H9 (cell line): Measurements from ENCODE around the gene HSPG2. TPM values are rescaled to one million over a fixed set of nuclear protein-coding genes. Genes with fewer than 3 reads are reported as not detected.

Experiments
- DNase-seq: peaks from one replicate; pipeline ENCODE4 v3.0.0-alpha.2; 2017
- H2AFZ ChIP-seq: one replicate; pipeline ENCODE4 v1.6.1; 2013; ENCODE audit warnings: mild to moderate bottlenecking, low read length, control low read depth, moderate library complexity
- H2AK5ac ChIP-seq: 2 replicates; pipeline ENCODE4 v1.6.1; 2013; ENCODE audit warnings: low read length, control low read depth, mixed read lengths; ENCODE audit not compliant: insufficient read length
- H2BK120ac ChIP-seq: one replicate; pipeline ENCODE4 v1.6.1; 2013; ENCODE audit warnings: low read depth, mild to moderate bottlenecking, low read length, control low read depth, inconsistent platforms; ENCODE audit not compliant: poor library complexity, severe bottlenecking
- H2BK12ac ChIP-seq: 2 replicates; pipeline ENCODE4 v1.6.1; 2013; ENCODE audit warnings: low read length, control low read depth, mixed read lengths, low read depth; ENCODE audit not compliant: insufficient read length
- H2BK15ac ChIP-seq: 2 replicates; pipeline ENCODE4 v1.6.1; 2013; ENCODE audit warnings: low read depth, low read length, control low read depth
- H2BK20ac ChIP-seq: one replicate; pipeline ENCODE4 v1.6.1; 2013; ENCODE audit warnings: low read depth, mild to moderate bottlenecking, low read length, control low read depth, inconsistent platforms; ENCODE audit not compliant: poor library complexity, severe bottlenecking
- H2BK5ac ChIP-seq: 2 replicates; pipeline ENCODE4 v1.6.1; 2013; ENCODE audit warnings: low read length, control low read depth, mixed read lengths; ENCODE audit not compliant: insufficient read length
- H3K14ac ChIP-seq: 2 replicates; pipeline ENCODE4 v1.6.1; 2013; ENCODE audit warnings: low read length, control low read depth; ENCODE audit not compliant: insufficient read depth
- H3K18ac ChIP-seq: 2 replicates; pipeline ENCODE4 v1.6.1; 2013; ENCODE audit warnings: low read depth, mild to moderate bottlenecking, mixed read lengths, low read length, control low read depth; ENCODE audit not compliant: insufficient read length
- H3K23ac ChIP-seq: 2 replicates; pipeline ENCODE4 v1.6.1; 2013; ENCODE audit warnings: low read length, control low read depth, mixed read lengths, low read depth; ENCODE audit not compliant: insufficient read length
- H3K23me2 ChIP-seq: 2 replicates; pipeline ENCODE4 v1.6.1; 2013; ENCODE audit warnings: low read depth, mild to moderate bottlenecking, mixed read lengths, low read length, control low read depth; ENCODE audit not compliant: insufficient read length, poor library complexity, severe bottlenecking
- H3K27ac ChIP-seq: 2 replicates; pipeline ENCODE4 v1.5.1; 2013; ENCODE audit warnings: low read length, control low read depth, mixed read lengths, low read depth; ENCODE audit not compliant: insufficient read length
- H3K27me3 ChIP-seq: 2 replicates; pipeline ENCODE4 v1.6.1; 2013; ENCODE audit warnings: low read length, control low read depth, inconsistent platforms; ENCODE audit not compliant: insufficient read depth
- H3K4ac ChIP-seq: 2 replicates; pipeline ENCODE4 v1.6.1; 2013; ENCODE audit warnings: low read depth, mild to moderate bottlenecking, control low read depth, inconsistent platforms, low read length, moderate library complexity
- H3K4me1 ChIP-seq: 2 replicates; pipeline ENCODE4 v1.6.1; 2013; ENCODE audit warnings: low read length, control low read depth, inconsistent platforms; ENCODE audit not compliant: insufficient read depth
- H3K4me2 ChIP-seq: 2 replicates; pipeline ENCODE4 v1.6.1; 2013; ENCODE audit warnings: low read length, control low read depth, mixed read lengths; ENCODE audit not compliant: insufficient read length, insufficient read depth
- H3K56ac ChIP-seq: 2 replicates; pipeline ENCODE4 v1.6.1; 2013; ENCODE audit warnings: low read depth, mild to moderate bottlenecking, mixed read lengths, low read length, control low read depth; ENCODE audit not compliant: insufficient read length
- H3K79me1 ChIP-seq: 2 replicates; pipeline ENCODE4 v1.6.1; 2013; ENCODE audit warnings: low read depth, mild to moderate bottlenecking, moderate library complexity, low read length, control low read depth, inconsistent platforms; ENCODE audit not compliant: insufficient read depth, poor library complexity, severe bottlenecking
- H3K79me2 ChIP-seq: 2 replicates; pipeline ENCODE4 v1.6.1; 2013; ENCODE audit warnings: low read length, control low read depth, inconsistent platforms; ENCODE audit not compliant: insufficient read depth
- H3K9ac ChIP-seq: 2 replicates; pipeline ENCODE4 v1.6.1; 2013; ENCODE audit warnings: low read length, control low read depth, mixed read lengths; ENCODE audit not compliant: insufficient read length; ENCODE audit errors: extremely low read depth
- H3K9me3 ChIP-seq: one replicate; pipeline ENCODE4 v1.6.1; 2013; ENCODE audit warnings: low read depth, low read length, inconsistent platforms; ENCODE audit not compliant: control insufficient read depth
- H3T11ph ChIP-seq: one replicate; pipeline ENCODE4 v1.6.1; 2013; ENCODE audit warnings: mild to moderate bottlenecking, low read length, control low read depth, inconsistent platforms
- H4K20me1 ChIP-seq: one replicate; pipeline ENCODE4 v1.6.1; 2013; ENCODE audit not compliant: control insufficient read depth, insufficient read length, insufficient read depth
- H4K5ac ChIP-seq: 2 replicates; pipeline ENCODE4 v1.6.1; 2013; ENCODE audit warnings: low read depth, mild to moderate bottlenecking, mixed read lengths, low read length, control low read depth; ENCODE audit not compliant: insufficient read length
- H4K8ac ChIP-seq: replicated peaks from 2 replicates; pipeline ENCODE4 v1.6.1; 2013; ENCODE audit warnings: low read length, control low read depth, mixed read lengths, low read depth; ENCODE audit not compliant: insufficient read length
- H4K91ac ChIP-seq: 2 replicates; pipeline ENCODE4 v1.6.1; 2013; ENCODE audit warnings: low read depth, mild to moderate bottlenecking, moderate library complexity, mixed read lengths, low read length, control low read depth; ENCODE audit not compliant: insufficient read length
- H3K27ac Mint-ChIP-seq, 3 experiments: 2 replicates in 2 of 3; 3 replicates in 1 of 3; pipeline ENCODE4 v1.8.0; 2020 to 2021; ENCODE audit warnings: mixed read lengths in 3 of 3, mild to moderate bottlenecking in 1 of 3, moderate library complexity in 1 of 3
- H3K27me3 Mint-ChIP-seq: 2 replicates; pipeline ENCODE4 v1.8.0; 2021; ENCODE audit warnings: low read depth, mild to moderate bottlenecking, moderate library complexity, mixed read lengths
- H3K36me3 Mint-ChIP-seq, 3 experiments: 2 replicates in 2 of 3; 3 replicates in 1 of 3; pipeline ENCODE4 v1.8.0; 2020 to 2021; ENCODE audit warnings: low read depth in 3 of 3, mixed read lengths in 3 of 3; ENCODE audit not compliant: insufficient read depth in 1 of 3
- H3K4me1 Mint-ChIP-seq, 2 experiments: 2 replicates each; pipeline ENCODE4 v1.8.0; 2020; ENCODE audit warnings: mixed read lengths in 2 of 2
- H3K4me3 Mint-ChIP-seq, 2 experiments: 2 replicates in 1 of 2; 3 replicates in 1 of 2; pipeline ENCODE4 v1.8.0; 2020 to 2021; ENCODE audit warnings: mild to moderate bottlenecking in 2 of 2, mixed read lengths in 2 of 2, moderate library complexity in 1 of 2
- H3K9me3 Mint-ChIP-seq, 2 experiments: 2 replicates in 1 of 2; 3 replicates in 1 of 2; pipeline ENCODE4 v1.8.0; 2020; ENCODE audit warnings: mild to moderate bottlenecking in 2 of 2, mixed read lengths in 2 of 2, moderate library complexity in 1 of 2
- CTCF ChIP-seq: fragments of 200-600 bp; sonication (generic); conservative IDR thresholded peaks from 3 replicates; pipeline ENCODE4 v1.8.0; 2021; ENCODE audit warnings: antibody characterized with exemption, mild to moderate bottlenecking
- WGBS: extraction: QIAGEN DNeasy Blood & Tissue Kit; methylation state at CpG from one replicate; pipeline ENCODE4 v1.1.7; 2013; ENCODE audit warnings: missing lambda C conversion rate, low lambda C conversion rate, mixed read lengths; ENCODE audit not compliant: insufficient read length; ENCODE audit errors: extremely low coverage; 5-methylcytosine and 5-hydroxymethylcytosine counted together
- total RNA-seq: library from RNA; stranded (reverse); gene quantifications from 2 replicates; pipeline ENCODE4 v1.2.1, GENCODE V29; 2021

The HSPG2 gene
- total RNA-seq, 1 experiment from 2014 or later = 90.0 TPM

- Histone ChIP-seq H3K27ac (no peak overlapping the region), H4K8ac (no peak overlapping the region), H2BK20ac (no peak overlapping the region), H2BK5ac (no peak overlapping the region), H2BK120ac (no peak overlapping the region), H4K91ac (no peak overlapping the region), H3K14ac (no peak overlapping the region), H3T11ph (no peak overlapping the region), H2BK12ac (no peak overlapping the region), H3K79me2 (no peaks in the 10 kb centered on the region), H2AK5ac (no peak overlapping the region), H3K18ac (no peak overlapping the region), H3K23me2 (no peaks in the 10 kb centered on the region), H3K4ac (no peak overlapping the region), H4K20me1 (no peaks in the 10 kb centered on the region), H3K79me1 (no peaks in the 10 kb centered on the region), H3K9me3 (no peaks in the 10 kb centered on the region), H3K4me2 (no peak overlapping the region), H3K4me1 (peaks cover 4% of the 10 kb centered on the region; the same call in 1 of the 2 replicates), H3K23ac (no peak overlapping the region), H4K5ac (no peak overlapping the region), H3K27me3 (no peaks in the 10 kb centered on the region), H2BK15ac (no peak overlapping the region), H3K56ac (no peak overlapping the region), H3K9ac (no peak overlapping the region), H2AFZ (no peak overlapping the region)
- no peaks in the 10 kb centered on the region for H3K9me3 Mint-ChIP-seq
- H3K27me3 Mint-ChIP-seq = no peaks in the 10 kb centered on the region; the same call in 1 of the 2 replicates
- peaks cover 20 to 21% of the 10 kb centered on the region in 2 experiments for H3K4me1 Mint-ChIP-seq
- TF ChIP-seq CTCF = no peak
- no peak for DNase-seq
- no peak overlapping the region; a peak in 1 of 7 replicates for H3K27ac Mint-ChIP-seq
- H3K36me3 Mint-ChIP-seq = no peaks in the 10 kb centered on the region
- no peak overlapping the region for H3K4me3 Mint-ChIP-seq
- WGBS = no CpG with 5 or more reads among the region's 12 CpGs
These were observed 14.2 kb upstream of the HSPG2 start for GRCh38 chr1:21951226-21951870.
